ENCODE measurements around the gene FAM162A. TPM values are rescaled to one million over a fixed set of nuclear protein-coding genes. Genes with fewer than 3 reads are reported as not detected.

FAM162A gene
- total RNA-seq, 1 donor from 2014 or later = 10.3 TPM

DNA sequence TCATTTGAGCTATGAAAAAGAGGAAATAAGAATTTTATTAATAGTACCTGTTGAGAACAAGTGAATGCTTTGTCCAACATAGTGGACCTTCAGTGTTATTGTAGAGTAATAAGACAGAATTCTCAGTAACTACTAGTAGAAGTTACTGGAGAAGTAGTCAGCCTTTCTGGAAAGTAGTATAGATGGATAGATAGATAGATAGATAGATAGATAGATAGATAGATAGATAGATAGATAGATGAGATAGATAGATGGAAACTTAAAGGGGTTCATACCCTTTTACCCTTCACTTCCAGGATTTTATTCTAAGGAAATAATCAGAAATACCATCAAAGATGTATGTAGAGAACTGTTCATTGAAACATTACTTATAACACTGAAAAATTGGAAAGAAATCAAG, 5.2 kb downstream of the FAM162A start:
- DNase-seq = no peak

GRCh38 chr3:122389892-122390291, 5.9 kb downstream of the FAM162A start:
- DNase-seq = no peak

DNA sequence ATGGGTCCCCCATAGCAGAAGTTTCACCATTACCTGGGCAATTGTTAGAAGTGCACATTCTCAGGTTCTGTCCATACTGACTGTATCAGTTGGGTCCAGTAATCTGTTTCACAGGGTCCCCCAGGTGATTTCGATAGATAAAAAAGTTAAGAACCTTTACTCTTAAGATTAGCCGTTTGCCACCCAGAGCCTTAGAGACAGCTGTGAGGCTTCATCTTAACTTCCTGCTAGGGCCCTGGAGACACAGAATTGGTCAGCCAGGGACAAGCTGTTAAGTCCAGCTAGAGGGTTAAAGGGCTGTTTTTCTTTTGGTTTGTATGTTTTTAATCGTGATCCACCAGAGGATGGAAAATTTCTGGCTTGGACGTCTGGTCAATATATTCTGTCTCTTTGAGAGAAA, 6.7 kb downstream of the FAM162A start:
- DNase-seq = no peak

- no peak for DNase-seq
Measured at GRCh38 chr3:122391681-122392446, 7.9 kb downstream of the FAM162A start.

DNA sequence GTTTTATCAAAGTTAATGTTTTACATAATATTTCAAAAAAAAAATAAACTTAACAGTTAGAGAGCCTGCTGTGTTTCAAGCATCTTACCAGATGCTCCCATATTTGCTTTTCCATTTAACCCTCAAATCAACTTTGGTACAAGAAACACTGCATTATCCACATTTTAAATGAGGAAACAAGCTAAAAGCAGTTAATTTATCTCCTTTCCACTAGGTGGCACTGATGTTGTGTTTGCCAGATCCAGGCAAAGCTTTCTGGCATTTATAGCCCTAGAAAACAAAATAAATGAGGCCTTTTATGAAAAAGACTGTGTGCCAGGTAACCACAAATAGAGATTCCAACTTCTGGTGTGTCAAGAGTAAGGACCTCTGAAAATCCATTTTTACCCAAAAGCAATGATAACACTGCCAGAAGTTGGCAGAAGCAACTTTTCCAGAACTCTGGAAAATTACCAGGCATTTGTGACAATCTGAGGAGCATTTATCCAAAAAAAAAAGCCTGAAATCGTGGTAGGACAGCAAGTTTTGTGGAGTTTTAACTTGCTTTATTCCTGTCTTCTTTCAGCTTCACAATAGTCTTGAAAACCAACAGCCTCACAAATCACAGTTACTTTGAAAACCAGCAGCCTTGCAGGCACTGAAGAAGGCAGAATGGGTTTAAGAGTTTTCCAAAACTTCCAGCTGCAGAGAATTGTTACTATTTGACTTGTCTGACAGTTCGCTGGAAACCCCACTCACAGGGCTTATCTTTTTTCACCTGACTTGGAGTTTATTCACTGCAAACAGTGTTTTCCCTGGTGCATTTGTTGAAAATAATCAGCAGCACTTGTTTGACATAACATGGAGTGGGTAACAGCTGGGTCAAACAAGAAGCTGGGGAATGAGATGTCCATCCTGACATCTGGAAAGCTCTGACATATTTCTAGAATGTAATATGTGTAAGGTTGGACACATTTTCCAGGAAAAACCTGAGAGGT, 9.2 kb downstream of the FAM162A start:
- no peak for DNase-seq

DNA sequence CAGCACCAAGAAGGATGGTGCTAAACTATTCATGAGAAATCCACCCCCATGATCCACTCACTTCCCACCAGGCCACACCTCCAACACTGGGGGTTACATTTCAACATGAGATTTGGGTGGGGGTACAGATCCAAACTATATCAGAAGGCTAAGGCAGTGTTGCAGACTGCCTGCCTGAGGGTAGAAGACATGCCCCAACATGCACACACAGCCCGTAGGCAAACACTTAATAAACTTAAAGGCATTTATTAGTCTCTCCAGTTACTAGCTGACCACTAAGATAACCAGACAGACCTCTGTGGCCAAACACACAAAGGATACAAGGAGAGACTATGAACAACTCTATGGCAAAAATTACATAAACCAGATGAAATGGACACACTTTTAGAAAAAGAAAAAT, 10.2 kb downstream of the FAM162A start:
- no peak for DNase-seq

DNA sequence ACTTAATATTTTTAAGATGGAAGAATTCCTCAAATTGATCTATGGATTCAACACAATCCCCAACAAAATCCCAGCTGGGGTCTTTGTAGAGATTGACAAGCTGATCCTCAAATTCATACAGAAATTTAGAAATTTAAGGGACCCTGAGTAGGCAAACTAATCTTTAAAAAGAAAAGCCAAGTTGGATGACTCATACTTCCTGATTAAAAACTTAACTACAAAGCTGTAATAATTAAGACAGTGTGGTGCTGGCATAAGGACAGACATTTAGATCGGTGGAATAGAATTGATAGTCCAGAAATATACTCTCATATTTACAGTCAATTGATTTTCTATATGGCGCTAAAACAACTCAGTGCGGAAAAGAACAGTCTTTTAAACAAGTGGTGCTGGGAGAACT, 11.6 kb downstream of the FAM162A start:
- no peak for DNase-seq

DNA sequence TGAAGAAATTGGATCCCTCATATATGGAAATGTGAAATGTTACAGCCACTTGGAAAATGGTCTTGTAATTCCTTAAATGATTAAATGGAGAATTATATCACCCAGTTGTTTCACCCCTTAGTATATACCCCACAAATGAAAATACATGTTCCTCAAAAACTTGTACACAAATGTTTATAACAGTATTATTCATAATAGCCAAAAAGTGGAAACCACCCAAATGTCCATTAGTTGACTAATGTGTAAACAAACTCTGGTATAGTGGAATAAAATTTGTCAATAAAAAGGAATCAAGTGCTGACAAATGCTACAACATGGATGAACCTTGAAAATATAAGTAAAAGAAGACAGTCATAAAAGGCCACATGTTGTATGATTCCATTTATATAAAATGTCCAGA, 12.5 kb downstream of the FAM162A start:
- no peak for DNase-seq

DNA sequence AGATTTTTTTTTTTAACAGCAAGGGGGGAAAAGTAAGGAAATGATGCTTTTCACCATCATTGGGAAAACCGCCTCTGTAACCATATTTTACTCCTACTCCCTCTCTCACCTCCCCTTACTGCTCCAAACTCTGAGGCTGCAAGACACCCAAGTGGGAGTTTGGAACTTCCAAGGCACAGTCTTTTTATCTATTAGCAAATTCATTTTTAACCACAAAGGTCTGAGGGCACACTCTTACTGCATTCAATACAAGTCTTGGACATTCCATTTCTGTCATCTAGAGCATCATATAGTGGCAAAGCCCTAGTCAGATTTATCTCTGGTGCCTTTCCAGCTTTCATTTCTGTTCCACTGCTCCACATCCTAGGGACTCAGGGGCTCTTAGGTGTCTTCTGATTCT, 13.2 kb downstream of the FAM162A start:
- DNase-seq = no peak

- DNase-seq = no peak
Measured at GRCh38 chr3:122398920-122399319, 14.9 kb downstream of the FAM162A start.

- no peak for DNase-seq
Measured at GRCh38 chr3:122403489-122403888, 19.5 kb downstream of the FAM162A start.

- no peak for DNase-seq
Measured at GRCh38 chr3:122405015-122405414, 21.0 kb downstream of the FAM162A start.

DNA sequence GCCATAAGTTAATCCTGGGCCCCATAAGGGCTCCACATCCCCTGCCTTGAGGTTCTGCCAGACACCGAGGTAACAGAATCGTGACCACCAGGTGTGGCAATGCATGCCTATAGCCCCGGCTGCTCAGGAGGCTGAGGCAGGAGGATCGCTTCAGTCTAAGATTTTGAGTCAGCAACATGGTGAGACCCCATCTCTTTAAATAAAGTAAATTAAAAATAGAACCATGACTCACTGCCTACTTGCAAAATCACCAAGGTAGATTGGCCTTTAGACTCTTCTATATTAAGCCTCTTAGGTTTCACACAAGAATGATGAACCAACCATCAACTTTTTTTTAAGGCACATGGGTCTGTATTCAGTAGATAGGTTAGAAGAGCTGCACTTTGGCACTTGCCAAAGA, 22.2 kb downstream of the FAM162A start:
- DNase-seq = no peak

- no peak for DNase-seq
Measured at GRCh38 chr3:122407946-122408345, 24.0 kb downstream of the FAM162A start.

GRCh38 chr3:122409446-122409845, 25.5 kb downstream of the FAM162A start:
- DNase-seq = no peak

GRCh38 chr3:122410111-122410510, 26.1 kb downstream of the FAM162A start:
- no peak for DNase-seq

- DNase-seq = no peak
Measured at GRCh38 chr3:122410639-122411038, 26.7 kb downstream of the FAM162A start.

- DNase-seq = no peak
Measured at GRCh38 chr3:122414391-122414790, 30.4 kb downstream of the FAM162A start.

DNA sequence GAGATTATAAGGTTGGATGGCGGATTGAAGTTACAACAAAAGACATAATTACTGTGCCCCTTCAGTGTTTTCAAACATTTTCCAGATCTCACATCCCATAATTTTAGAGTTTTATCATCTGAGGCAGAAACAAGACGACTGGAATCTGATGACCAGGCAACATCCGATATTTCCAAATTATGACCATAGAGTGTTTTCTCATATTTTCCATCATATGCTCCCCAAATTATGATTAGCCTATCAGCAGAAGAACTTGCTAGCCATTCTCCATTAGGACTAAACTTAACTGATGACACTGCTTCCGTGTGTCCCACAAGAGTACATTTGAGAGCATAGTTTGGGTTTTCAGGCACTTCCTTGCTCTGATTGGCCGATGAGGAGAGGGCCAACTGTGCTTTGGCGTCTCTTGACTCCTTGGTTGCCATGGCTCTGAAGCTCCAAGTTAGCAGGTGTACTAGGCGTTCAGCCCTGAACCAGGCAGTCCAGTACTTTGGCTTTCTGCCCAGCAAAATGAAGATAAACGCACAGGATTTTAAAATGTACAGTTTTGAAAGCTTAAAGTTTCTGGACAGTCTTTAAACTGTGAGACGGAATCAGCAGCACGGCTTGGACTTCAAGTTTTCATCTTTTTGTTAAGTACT, 31.2 kb downstream of the FAM162A start:
- no peak for DNase-seq

DNA sequence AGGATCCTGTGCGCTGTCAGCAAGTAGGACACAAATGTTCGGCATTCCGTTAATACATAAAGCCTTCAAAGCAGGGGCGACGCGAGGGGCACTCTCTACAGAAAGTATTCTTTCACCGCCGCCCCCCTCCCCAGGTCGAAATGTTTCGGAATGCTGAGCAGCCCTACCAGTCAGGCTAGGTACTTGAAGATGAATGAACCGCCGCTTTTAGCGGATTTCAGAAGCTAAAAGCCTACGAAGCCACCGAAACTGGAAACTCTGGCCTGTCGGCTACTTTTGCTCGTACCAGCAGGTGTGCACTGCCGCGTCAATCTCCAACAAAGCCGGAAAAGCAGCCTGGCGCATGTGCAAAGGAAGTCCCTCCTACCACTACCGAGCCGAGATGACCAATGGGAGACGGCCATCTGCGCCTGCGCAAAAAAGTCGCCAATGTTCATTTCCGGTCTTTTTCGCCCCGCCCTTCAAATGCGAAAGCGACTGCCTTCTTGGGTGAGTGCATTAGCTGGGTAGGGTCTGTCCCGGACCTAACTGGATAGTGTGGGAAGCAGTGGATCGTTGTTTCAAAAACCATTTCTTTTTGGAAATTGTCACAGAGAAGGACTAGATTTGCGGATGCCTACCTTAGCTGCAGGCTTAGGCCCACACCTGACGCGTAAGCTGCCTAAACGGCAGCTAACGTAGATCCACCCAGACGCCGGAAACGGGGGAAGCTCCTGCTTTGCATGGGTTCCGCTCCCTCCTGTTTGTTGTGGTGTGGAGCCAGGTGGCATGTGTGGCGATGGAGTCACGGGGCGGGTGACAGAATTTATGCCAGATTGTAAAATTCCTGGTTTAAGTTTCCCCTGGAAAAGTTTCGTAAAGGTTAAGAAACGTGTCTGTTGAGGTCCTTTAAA, 32.0 kb downstream of the FAM162A start, which contains the start of gene WDR5B:
WDR5B (minus strand) TSS at position 301 of the 893 bp plus-strand sequence. CDS start 534 bp downstream, outside the sequence.
- DNase-seq = no peak

DNA sequence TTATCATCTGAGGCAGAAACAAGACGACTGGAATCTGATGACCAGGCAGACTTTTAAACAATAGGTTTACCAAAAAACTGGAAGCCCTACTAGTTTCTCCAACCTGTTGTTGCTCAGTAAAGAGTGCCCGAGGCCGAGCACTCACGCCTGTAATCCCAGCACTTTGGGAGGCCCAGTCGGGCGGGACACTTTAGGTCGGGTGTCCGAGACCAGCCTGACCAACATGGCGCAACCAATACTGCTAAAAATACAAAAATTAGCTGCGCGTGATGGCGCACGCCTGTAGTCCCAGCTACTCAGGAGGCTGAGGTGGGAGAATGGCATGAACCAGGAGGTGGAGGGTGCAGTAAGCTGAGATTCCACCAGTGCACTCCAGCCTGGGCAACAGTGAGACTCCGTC, 33.0 kb downstream of the FAM162A start:
- no peak for DNase-seq

GRCh38 chr3:122421101-122421500, 37.1 kb downstream of the FAM162A start:
- DNase-seq = no peak

All from occipital lobe (tissue), 2 donors.